ENCODE measurements around the gene CDC42EP5. TPM values are rescaled to one million over a fixed set of nuclear protein-coding genes. Genes with fewer than 3 reads are reported as not detected.
"Not testable (repeated sequence)": the region's sequence is repeated elsewhere in the genome, so short reads cannot be mapped to it uniquely, and the experiment has no call there.

Gene CDC42EP5
- total RNA-seq, 2 experiments from 2014 or later = not detected

- CTCF ChIA-PET = no interaction called here
- DNase-seq (no peak), ATAC-seq (ENCODE audit: poor library complexity) (no peak)
- Histone ChIP-seq H3K27me3 (ENCODE audit: control insufficient read depth in 1 of 2, insufficient read depth in 2 of 2, low read length in 2 of 2) (peaks cover under 1 to 6% of the 10 kb centered on the region in 2 experiments), H3K9me3 (ENCODE audit: control insufficient read depth in 1 of 2, insufficient read depth in 1 of 2, low read length in 2 of 2) (no peaks in the 10 kb centered on the region), H3K4me3 (ENCODE audit: low read length) (no peak overlapping the region), H3K27ac (ENCODE audit: low read depth in 1 of 2, low read length in 2 of 2) (no peak overlapping the region), H3K36me3 (ENCODE audit: insufficient read depth, low read length) (no peaks in the 10 kb centered on the region), H3K4me1 (ENCODE audit: insufficient read depth, low read length) (peaks cover 14% of the 10 kb centered on the region)
- peaks cover 25% of the 10 kb centered on the region for H3K27me3 Mint-ChIP-seq
- TF ChIP-seq CTCF (IDR thresholded peaks at IDR 0.05) = no peak
- POLR2A ChIA-PET = no interaction called here
- no peaks in the 10 kb centered on the region for H3K36me3 Mint-ChIP-seq (ENCODE audit: low read depth)
- no peaks in the 10 kb centered on the region for H3K9me3 Mint-ChIP-seq
- no peak overlapping the region for H3K27ac Mint-ChIP-seq
- H3K4me1 Mint-ChIP-seq (ENCODE audit: low read depth) = peaks cover 22% of the 10 kb centered on the region
- intact Hi-C loops (cut with DNase I, micrococcal nuclease) = no loop called here
- H3K4me3 Mint-ChIP-seq = no peak overlapping the region
Measured at GRCh38 chr19:54493967-54494585, 21.0 kb upstream of the CDC42EP5 start.

- CTCF ChIA-PET; intact Hi-C loops (cut with DNase I, micrococcal nuclease); DNase-seq; H3K9me3 Mint-ChIP-seq; H3K4me3 ChIP-seq (ENCODE audit: low read length); H3K36me3 ChIP-seq (ENCODE audit: insufficient read depth, low read length); H3K9me3 ChIP-seq (ENCODE audit: control insufficient read depth in 1 of 2, insufficient read depth in 1 of 2, low read length in 2 of 2); H3K4me3 Mint-ChIP-seq; POLR2A ChIA-PET; H3K4me1 ChIP-seq (ENCODE audit: insufficient read depth, low read length); H3K36me3 Mint-ChIP-seq (ENCODE audit: low read depth); H3K27me3 ChIP-seq (ENCODE audit: control insufficient read depth in 1 of 2, insufficient read depth in 2 of 2, low read length in 2 of 2); H3K27ac ChIP-seq (ENCODE audit: low read depth in 1 of 2, low read length in 2 of 2); ATAC-seq (ENCODE audit: poor library complexity); H3K27ac Mint-ChIP-seq: not testable (repeated sequence)
- H3K4me1 Mint-ChIP-seq (ENCODE audit: low read depth) = peaks cover 14% of the 10 kb centered on the region
- H3K27me3 Mint-ChIP-seq = peaks cover 24% of the 10 kb centered on the region
Measured at GRCh38 chr19:54493056-54493455, 20.0 kb upstream of the CDC42EP5 start.

GRCh38 chr19:54492568-54492967, 19.5 kb upstream of the CDC42EP5 start:
- ChIA-PET CTCF (no interaction called here), POLR2A (no interaction called here)

More at GRCh38 chr19:54492568-54492967, 19.5 kb upstream of the CDC42EP5 start:
- no peak for ATAC-seq (ENCODE audit: poor library complexity)
- Histone ChIP-seq H3K36me3 (ENCODE audit: insufficient read depth, low read length) (no peaks in the 10 kb centered on the region), H3K27ac (ENCODE audit: low read depth in 1 of 2, low read length in 2 of 2) (no peak overlapping the region), H3K9me3 (ENCODE audit: control insufficient read depth in 1 of 2, insufficient read depth in 1 of 2, low read length in 2 of 2) (no peaks in the 10 kb centered on the region), H3K4me3 (ENCODE audit: low read length) (no peak overlapping the region), H3K27me3 (ENCODE audit: control insufficient read depth in 1 of 2, insufficient read depth in 2 of 2, low read length in 2 of 2) (peaks cover 0 to 6% of the 10 kb centered on the region in 2 experiments), H3K4me1 (ENCODE audit: insufficient read depth, low read length) (peaks cover 3% of the 10 kb centered on the region)
- Mint-ChIP-seq H3K4me1 (ENCODE audit: low read depth) (peaks cover 9% of the 10 kb centered on the region), H3K36me3 (ENCODE audit: low read depth) (no peaks in the 10 kb centered on the region), H3K27me3 (peaks cover 19% of the 10 kb centered on the region), H3K27ac (no peak overlapping the region), H3K9me3 (no peaks in the 10 kb centered on the region), H3K4me3 (no peak overlapping the region)
- DNase-seq = no peak
- TF ChIP-seq CTCF (IDR thresholded peaks at IDR 0.05) = no peak
- intact Hi-C loops (cut with DNase I, micrococcal nuclease) = no loop called here
